Superior temporal gyrus (tissue), 1 donor: Measurements from ENCODE around the gene COL8A2.

Experiments used
- DNase-seq: peaks from one replicate; pipeline ENCODE4 v3.0.0-alpha.2; 2016; ENCODE audit errors: extremely low spot score

Gene COL8A2

DNA sequence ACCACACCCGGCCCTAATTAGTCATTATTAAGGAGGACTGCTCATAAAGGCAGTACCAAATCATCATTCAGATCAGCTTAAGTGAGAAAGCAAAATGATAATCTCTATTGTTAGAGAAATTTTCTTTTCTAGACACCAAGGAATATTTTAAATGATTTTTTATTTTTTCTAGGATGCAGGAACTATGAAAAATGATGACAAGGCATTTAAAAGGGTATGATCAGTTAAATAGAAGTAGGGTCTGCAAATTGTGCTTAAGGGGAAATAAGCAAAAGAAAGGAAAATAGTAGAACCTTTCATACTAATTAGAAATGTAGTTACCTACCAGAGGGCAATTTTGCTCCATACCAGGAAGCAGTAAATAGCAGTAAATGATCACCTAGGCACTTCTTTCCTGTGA, 62.7 kb downstream of the COL8A2 start:
- no peak for DNase-seq

DNA sequence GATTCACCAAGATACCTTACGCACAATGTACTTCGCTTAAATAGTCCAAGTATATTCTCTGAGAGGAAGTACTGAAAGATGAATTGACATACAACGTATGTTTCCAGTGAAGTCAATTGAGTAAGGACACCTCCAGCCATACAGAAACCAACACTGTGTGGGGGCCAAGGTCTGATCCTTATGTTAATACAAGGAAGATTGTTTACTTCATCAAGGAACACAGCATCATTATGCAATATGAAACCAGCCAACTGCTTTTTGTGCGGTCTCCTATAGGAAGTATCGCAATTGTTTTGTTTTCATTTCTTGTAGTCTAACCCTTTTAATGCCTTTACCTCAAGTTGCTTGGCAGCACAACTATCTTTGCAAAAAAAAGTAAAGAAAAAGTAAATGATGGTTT, 69.3 kb downstream of the COL8A2 start:
- DNase-seq = no peak

DNA sequence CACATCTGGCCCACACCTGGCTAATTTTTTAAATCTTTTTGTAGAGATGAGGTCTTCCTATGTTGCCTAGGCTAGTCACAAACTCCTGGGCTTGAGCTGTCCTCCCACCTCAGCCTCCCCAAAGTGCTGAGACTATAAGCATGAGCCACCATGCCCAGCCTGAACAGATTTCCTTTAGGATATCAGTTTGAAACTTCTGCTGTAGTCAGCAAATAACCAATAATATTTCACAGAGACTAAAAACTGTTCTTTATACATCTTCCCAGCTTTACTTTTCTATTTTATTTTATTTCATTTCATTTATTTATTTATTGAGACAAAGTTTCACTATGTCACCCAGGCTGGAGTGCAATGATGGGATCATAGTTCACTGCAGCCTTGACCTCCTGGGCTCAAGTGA, 71.0 kb downstream of the COL8A2 start:
- no peak for DNase-seq

DNA sequence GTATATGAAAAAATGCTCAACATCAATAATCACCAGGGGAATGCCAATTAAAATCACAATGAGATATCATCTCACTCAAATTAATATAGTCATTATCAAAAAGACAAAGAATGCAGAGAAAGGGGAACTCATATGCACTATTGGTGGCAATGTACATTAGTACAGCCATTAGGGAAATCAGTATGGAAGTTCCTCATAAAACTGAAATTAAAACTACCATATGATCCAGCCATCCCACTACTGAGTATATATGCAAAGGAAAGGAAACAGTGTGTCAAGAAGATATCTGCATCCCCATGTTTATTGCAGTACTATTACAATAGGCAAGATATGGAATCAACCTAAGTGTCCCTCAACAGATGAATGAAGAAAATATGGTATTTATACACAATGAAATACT, 73.2 kb downstream of the COL8A2 start:
- no peak for DNase-seq
